ENCODE measurements around the gene PUM1. TPM values are rescaled to one million over a fixed set of nuclear protein-coding genes. Genes with fewer than 3 reads are reported as not detected.
A peak's percentile ranks its signal among the peaks of the same experiment; 100 is the strongest.

Gene PUM1
- total RNA-seq, 4 donors from 2014 or later: 61.6 to 109 (median 76.9) TPM

DNA sequence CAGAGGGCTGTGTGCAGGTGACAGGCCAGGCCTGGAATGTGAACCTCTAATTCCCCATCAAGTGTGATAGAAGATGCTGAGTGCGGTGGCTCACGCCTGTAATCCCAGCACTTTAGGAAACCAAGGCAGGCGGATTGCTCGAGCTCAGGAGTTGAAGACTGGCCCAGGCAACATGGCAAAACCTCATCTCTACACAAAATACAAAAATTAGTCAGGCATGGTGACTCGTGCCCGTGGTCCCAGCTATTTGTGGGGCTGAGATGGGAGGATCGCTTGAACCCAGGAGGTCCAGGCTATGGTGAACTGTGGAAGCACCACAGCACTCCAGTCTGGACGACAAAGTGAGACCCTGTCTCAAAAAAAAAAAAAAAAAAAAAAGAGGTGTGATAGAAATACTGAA, 40.1 kb upstream of the PUM1 start:
- H3K27ac ChIP-seq: no peak overlapping the region
- H3K27me3 ChIP-seq: no peaks in the 10 kb centered on the region
- no peaks in the 10 kb centered on the region for H3K36me3 ChIP-seq
- H3K4me3 ChIP-seq: no peak overlapping the region
- TF ChIP-seq CTCF (IDR thresholded peaks at IDR 0.05) (no peak), POLR2A (IDR thresholded peaks at IDR 0.05) (no peak)
- no peak for DNase-seq
- peaks cover 0 to 16% (median 2%) of the 10 kb centered on the region in 4 donors for H3K4me1 ChIP-seq
- H3K9me3 ChIP-seq: no peaks in the 10 kb centered on the region

DNA sequence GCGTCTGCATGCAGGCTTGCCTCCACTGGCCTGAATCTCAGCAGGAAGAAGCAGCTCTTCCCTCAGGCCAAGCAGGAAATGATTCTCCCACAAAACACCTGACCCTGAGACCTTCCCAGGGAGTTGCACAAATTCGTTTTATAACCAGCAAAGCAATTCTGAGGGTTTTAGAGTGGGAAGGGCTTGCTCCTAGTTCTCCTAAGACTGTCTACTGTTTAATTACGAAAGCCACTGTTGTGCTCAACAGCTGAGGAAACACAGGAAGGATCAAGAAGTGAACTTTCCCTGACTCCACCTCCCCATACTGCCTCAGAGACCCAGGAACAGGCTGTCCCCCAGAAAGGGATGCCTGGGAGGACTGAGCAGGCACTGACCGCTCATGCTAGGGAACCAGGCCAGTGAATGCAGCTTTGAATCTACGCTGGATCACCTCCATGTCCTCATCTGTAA, 37.0 kb upstream of the PUM1 start:
- Histone ChIP-seq H3K27me3 (no peaks in the 10 kb centered on the region), H3K4me3 (no peak overlapping the region), H3K9me3 (no peaks in the 10 kb centered on the region), H3K4me1 (peaks cover 0 to 18% (median 2%) of the 10 kb centered on the region in 4 donors), H3K27ac (peak overlapping the region in 1 of 4 donors; percentile 70), H3K36me3 (no peaks in the 10 kb centered on the region)
- peak in 1 of 3 donors; percentile 53 for DNase-seq
- TF ChIP-seq CTCF (IDR thresholded peaks at IDR 0.05) (no peak), POLR2A (IDR thresholded peaks at IDR 0.05) (peak in 1 of 2 donors; percentile 15)

- no peak overlapping the region for H3K4me3 ChIP-seq
- no peaks in the 10 kb centered on the region for H3K36me3 ChIP-seq
- no peak for DNase-seq
- no peaks in the 10 kb centered on the region for H3K27me3 ChIP-seq
- peak overlapping the region in 1 of 4 donors; percentile 56 for H3K27ac ChIP-seq
- TF ChIP-seq CTCF (IDR thresholded peaks at IDR 0.05): no peak
- no peak for TF ChIP-seq POLR2A (IDR thresholded peaks at IDR 0.05)
- H3K4me1 ChIP-seq: peaks cover 0 to 18% (median 2%) of the 10 kb centered on the region in 4 donors
- no peaks in the 10 kb centered on the region for H3K9me3 ChIP-seq
Measured at GRCh38 chr1:31101147-31101502, 35.6 kb upstream of the PUM1 start.

DNA sequence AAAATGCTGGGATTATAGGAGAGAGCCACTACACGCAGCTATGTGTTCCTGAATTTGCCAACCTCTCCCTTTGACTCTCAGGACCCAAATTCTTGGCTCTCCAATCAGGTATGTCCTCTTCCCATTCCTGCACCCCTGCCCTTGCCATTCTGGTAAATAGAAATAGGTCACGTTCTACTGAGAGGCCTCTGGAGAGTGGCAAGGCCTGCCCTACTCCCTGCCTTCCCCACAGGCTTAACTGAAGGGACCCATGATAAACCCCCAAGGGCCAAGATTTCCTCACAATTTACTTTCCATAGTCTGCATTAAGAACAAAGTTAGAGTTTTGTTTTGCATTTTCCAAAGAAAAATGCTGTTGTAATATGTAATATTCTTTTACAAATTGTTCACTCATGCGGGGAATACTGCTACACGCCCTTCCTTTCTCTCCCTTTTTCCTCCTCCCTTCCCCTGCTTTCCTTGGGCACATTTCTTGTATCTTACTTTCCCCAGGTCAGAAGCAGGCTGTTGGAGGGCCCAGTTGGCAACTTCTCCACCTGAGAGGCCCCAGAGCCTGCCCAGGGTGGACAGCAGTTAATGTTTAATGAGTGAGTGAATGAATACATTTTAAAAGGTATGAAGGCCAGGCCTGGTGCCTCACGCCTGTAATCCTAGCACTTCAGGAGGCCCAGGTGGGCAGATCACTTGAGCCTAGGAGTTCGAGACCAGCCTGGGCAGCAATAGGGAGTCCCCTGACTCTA, 33.9 kb upstream of the PUM1 start:
- Histone ChIP-seq H3K4me1 (peaks cover 0 to 18% (median 2%) of the 10 kb centered on the region in 4 donors), H3K9me3 (no peaks in the 10 kb centered on the region), H3K36me3 (no peaks in the 10 kb centered on the region), H3K27ac (peak overlapping the region in 1 of 4 donors; percentile 47), H3K4me3 (no peak overlapping the region), H3K27me3 (no peaks in the 10 kb centered on the region)
- TF ChIP-seq POLR2A (IDR thresholded peaks at IDR 0.05) (no peak), CTCF (IDR thresholded peaks at IDR 0.05) (no peak)
- DNase-seq: peak in 1 of 3 donors; percentile 47

- Histone ChIP-seq H3K27ac (no peak overlapping the region), H3K9me3 (no peaks in the 10 kb centered on the region), H3K36me3 (no peaks in the 10 kb centered on the region), H3K4me1 (peaks cover 0 to 5% (median under 1%) of the 10 kb centered on the region in 4 donors), H3K4me3 (no peak overlapping the region), H3K27me3 (no peaks in the 10 kb centered on the region)
- TF ChIP-seq CTCF (IDR thresholded peaks at IDR 0.05) (no peak), POLR2A (IDR thresholded peaks at IDR 0.05) (no peak)
- no peak for DNase-seq
Measured at GRCh38 chr1:31095985-31096384, 30.5 kb upstream of the PUM1 start.
